Ovary (tissue), 9 donors: Measurements from ENCODE around the gene RTP5. TPM values are rescaled to one million over a fixed set of nuclear protein-coding genes. Genes with fewer than 3 reads are reported as not detected.

ENCODE experiments used
- DNase-seq, 5 donors: peaks; one replicate each; pipeline ENCODE4 v3.0.0-alpha.2; 2019 to 2020
- H3K27ac ChIP-seq, 2 donors: fragments of 200-600 bp; one replicate each; pipeline versions ENCODE4 v1.5.1 to v1.8.0; 2019 to 2022
- H3K27me3 ChIP-seq: fragments of 200-600 bp; one replicate; pipeline ENCODE4 v1.8.0; 2022
- H3K36me3 ChIP-seq: fragments of 200-600 bp; sonication (generic); one replicate; pipeline ENCODE4 v1.5.1; 2019
- H3K4me1 ChIP-seq: one replicate; pipeline ENCODE4 v1.8.1; 2013; ENCODE audit warnings: mild to moderate bottlenecking, moderate library complexity; ENCODE audit not compliant: insufficient read depth
- H3K4me3 ChIP-seq: fragments of 200-600 bp; sonication (generic); one replicate; pipeline ENCODE4 v1.5.1; 2017
- H3K9me3 ChIP-seq, 2 donors: fragments of 200-600 bp in 1 of 2; sonication (generic) in 1 of 2; one replicate each; pipeline versions ENCODE4 v1.5.1 to v1.8.1; 2013 to 2019; ENCODE audit warnings: mild to moderate bottlenecking in 1 of 2, moderate library complexity in 1 of 2
- EP300 ChIP-seq: sonication (generic); formaldehyde crosslinking; IDR thresholded peaks from one replicate; pipeline ENCODE4 v1.6.1; 2017; ENCODE audit warnings: antibody characterized with exemption
- POLR2A ChIP-seq: fragments of 450-650 bp; IDR thresholded peaks from one replicate; pipeline ENCODE4 v1.6.1; 2017; ENCODE audit warnings: antibody characterized with exemption, mild to moderate bottlenecking, moderate library complexity
- WGBS, 3 donors: extraction: QIAGEN DNeasy Blood & Tissue Kit in 1 of 3; methylation state at CpG; one replicate each; pipeline versions ENCODE4 v1.1.5 to v1.1.7; 2013 to 2017; 5-methylcytosine and 5-hydroxymethylcytosine counted together
- intact Hi-C, 4 donors: fragments of 100-400 bp; cut with DNase I; formaldehyde crosslinking; loops; one replicate each; pipeline versions ENCODE4 v1.11.0 to v1.15.1; 2022 to 2023
- polyA plus RNA-seq, 2 donors: library from polyadenylated mRNA; stranded (reverse); fragments of 200-250 nt in 1 of 2; fragments of 350-450 nt in 1 of 2; fragmentation: Illumina TruSeq in 1 of 2; extraction: RNeasy Lipid Tissue Mini Kit (QIAGEN cat#74804) in 1 of 2; gene quantifications; one replicate each; pipeline ENCODE4 v1.2.3, GENCODE V29; 2013 to 2014
- total RNA-seq, 7 donors: library from RNA; depleted of rRNA in 2 of 7; stranded (reverse); fragments of >200 nt in 2 of 7; fragmentation: NEBNext Ultra II Directional in 3 of 7; extraction: Animal tissue kit (Norgen Biotek cat#: 25700) in 3 of 7; gene quantifications; one replicate each; pipeline versions ENCODE4 v1.1.0 to v1.2.4, GENCODE V29; 2016 to 2023
- TF ChIP-seq, protein P1 (sequence below), 3 donors: fragments of 450-650 bp in 2 of 3; fragments of 200-600 bp in 1 of 3; IDR thresholded peaks; one replicate each; pipeline versions ENCODE4 v1.5.1 to v1.8.0; 2016 to 2022; ENCODE audit warnings: antibody characterized with exemption in 3 of 3, mild to moderate bottlenecking in 1 of 3
- donor health status: DM: no; HTN: no; CAD: no; lungs with moderate emphysema.
- donor health status: DM: no; HTN: no; CAD: no.
- donor health status: Bipolar disorder and iron deficiency.
- donor health status: DM: yes; HTN: yes; CAD: no.
- donor health status: DM: no; HTN: no; CAD: no.
- donor health status: DM: yes; HTN: yes; CAD: no.

The RTP5 gene
- total and polyA plus RNA-seq, 9 donors = 0.10 TPM; not detected in 8

DNA sequence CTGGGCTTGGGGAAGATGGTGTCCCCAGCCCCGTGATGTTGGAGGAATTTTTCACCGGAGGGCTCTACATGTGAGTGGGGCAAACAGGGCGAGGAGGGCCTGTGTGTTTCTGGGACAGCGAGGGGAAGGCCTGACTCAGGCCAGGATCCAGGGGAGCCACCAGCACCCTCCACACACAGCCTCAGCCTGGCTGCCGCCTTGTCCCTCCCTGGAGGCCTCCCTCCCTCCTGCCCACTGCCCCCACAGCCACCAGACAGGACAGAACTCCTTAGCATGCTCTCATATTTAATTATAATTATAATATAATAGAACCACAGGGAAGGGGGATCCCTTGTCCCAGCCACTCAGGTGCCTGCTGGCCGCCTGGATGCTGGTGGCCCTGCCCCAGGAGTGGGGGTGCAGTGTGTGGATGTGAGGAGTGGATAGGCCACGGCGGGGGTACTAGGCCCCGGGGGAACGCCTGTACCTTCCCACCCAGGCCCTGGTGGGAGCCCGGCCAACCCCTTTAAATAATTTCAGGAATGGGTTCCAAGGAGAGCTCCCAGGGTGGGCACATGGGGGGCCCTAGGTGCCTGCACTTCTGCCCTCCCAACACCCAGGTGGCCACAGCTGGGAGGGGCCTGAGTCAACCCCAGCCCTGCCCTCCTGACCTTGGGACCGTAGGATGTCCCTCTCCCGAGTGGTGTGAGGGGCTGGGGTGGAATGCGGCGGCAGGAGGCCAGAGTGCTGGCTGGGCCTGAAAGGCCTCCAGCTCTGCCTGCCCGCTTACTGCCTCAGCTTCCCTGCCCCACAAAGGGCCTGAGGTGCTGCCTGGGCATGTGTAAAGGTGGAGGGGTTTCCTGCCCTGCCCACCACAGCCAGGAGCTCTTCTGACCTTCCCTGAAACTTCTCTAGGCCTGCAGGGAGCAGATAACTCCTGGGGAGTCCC lies 19.6 kb upstream of the RTP5 start:
- 84 to 88% (median 85%) methylated on average over 16 of the region's 16 CpGs for WGBS, 3 donors
- Histone ChIP-seq H3K9me3 (no peaks in the 10 kb centered on the region), H3K36me3 (no peaks in the 10 kb centered on the region)

DNA sequence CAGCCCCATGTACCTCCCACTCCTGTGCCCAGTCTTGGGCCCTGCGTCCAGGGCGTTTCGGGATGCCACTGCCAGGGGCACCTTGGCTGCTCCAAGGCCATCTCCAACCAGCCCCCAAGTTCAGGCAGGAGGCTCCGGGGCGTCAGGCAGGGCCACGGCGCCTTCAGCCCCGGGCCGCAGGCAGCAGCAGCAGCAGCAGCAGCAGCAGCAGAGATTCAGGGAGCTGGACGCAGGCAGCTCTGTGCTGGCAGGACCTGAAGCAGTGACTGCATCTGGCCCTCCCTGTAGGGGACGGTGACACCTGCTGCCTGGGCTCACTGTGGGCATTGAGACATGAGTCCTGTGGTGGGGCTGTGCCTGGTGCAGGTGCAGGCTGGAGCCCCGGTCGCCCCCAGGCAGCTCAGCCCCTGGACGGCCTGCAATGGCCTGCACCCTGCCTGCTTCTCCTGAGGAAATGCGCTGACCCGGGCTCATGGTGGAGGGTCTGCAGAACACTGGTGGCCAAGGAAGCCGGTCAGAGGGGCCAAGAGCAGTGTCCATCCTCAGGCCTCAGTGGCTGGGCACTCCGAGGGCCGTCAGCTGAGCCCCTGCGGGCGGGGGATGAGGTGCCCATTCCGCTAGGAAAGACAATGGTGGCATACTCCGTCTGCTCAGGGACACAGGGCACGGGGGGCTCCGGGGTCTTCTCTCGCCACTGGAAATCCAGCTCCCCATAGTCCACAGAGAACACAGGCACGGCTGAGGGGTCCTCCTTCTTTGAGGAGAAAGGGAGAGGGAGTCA lies 18.8 kb upstream of the RTP5 start:
- intact Hi-C loops = no loop called here
- no peaks in the 10 kb centered on the region for H3K4me1 ChIP-seq
- H3K27me3 ChIP-seq = no peaks in the 10 kb centered on the region
- WGBS, 3 donors = 90 to 92% (median 91%) methylated on average over 23 to 27 of the region's 27 CpGs
- DNase-seq = no peak
- no peak for TF ChIP-seq POLR2A
- TF ChIP-seq EP300 = no peak
- TF ChIP-seq, protein P1, sequence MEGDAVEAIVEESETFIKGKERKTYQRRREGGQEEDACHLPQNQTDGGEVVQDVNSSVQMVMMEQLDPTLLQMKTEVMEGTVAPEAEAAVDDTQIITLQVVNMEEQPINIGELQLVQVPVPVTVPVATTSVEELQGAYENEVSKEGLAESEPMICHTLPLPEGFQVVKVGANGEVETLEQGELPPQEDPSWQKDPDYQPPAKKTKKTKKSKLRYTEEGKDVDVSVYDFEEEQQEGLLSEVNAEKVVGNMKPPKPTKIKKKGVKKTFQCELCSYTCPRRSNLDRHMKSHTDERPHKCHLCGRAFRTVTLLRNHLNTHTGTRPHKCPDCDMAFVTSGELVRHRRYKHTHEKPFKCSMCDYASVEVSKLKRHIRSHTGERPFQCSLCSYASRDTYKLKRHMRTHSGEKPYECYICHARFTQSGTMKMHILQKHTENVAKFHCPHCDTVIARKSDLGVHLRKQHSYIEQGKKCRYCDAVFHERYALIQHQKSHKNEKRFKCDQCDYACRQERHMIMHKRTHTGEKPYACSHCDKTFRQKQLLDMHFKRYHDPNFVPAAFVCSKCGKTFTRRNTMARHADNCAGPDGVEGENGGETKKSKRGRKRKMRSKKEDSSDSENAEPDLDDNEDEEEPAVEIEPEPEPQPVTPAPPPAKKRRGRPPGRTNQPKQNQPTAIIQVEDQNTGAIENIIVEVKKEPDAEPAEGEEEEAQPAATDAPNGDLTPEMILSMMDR (IDR thresholded peaks at IDR 0.05) = no peak
- H3K36me3 ChIP-seq = no peaks in the 10 kb centered on the region
- no peak overlapping the region for H3K27ac ChIP-seq
- no peaks in the 10 kb centered on the region for H3K9me3 ChIP-seq
- H3K4me3 ChIP-seq = no peak overlapping the region

More for the DNA sequence above, 19.6 kb upstream of the RTP5 start:
- DNase-seq = no peak
- TF ChIP-seq POLR2A (no peak), EP300 (no peak)
- TF ChIP-seq, protein P1 (IDR thresholded peaks at IDR 0.05) = no peak
- H3K4me1 ChIP-seq = no peaks in the 10 kb centered on the region
- intact Hi-C loops = no loop called here
- no peaks in the 10 kb centered on the region for H3K27me3 ChIP-seq
- H3K27ac ChIP-seq = no peak overlapping the region
- no peak overlapping the region for H3K4me3 ChIP-seq

DNA sequence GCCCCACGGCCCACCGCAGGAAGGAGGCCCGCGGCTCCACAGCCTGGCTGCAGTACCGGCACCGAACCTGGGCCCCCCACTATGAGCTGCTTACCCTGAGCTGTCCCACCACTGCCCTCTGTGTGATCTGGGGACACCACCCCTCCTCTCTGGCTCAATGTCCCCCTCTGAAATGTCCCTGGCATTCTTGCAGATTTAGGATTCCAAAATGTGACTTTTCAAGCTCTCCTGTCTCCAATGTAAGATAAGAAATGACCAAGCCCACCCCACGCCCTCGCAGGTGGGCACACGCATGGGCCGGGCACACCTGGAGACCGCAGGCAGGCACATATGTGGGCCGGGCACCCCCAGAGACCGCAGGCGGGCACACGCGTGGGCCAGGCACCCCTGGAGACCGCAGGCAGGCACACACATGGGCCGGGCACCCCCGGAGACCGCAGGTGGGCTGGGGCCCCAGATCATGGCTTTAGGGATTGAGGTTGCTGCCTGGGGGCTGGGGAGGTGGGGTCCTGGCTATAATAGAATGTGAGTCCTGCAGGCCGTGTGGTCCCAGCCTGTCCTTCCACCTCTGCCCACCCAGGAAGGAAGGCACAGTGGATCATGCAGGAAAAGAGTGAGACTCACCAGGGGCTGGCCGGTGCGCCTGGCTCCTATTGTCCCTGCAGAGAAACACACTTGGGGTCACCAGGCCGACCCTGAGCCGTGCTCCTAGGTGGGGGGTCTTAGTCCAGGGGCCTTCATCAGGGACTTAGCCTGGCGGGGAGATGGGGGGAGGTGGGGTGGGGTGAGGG lies 18.0 kb upstream of the RTP5 start:
- DNase-seq = no peak
- H3K27me3 ChIP-seq = no peaks in the 10 kb centered on the region
- no peak overlapping the region for H3K4me3 ChIP-seq
- no peaks in the 10 kb centered on the region for H3K9me3 ChIP-seq
- H3K4me1 ChIP-seq = no peaks in the 10 kb centered on the region
- no peak overlapping the region for H3K27ac ChIP-seq
- TF ChIP-seq EP300 = no peak
- no peak for TF ChIP-seq POLR2A
- TF ChIP-seq, protein P1 (IDR thresholded peaks at IDR 0.05) = no peak
- WGBS, 3 donors = 89 to 92% (median 90%) methylated on average over 24 to 26 of the region's 26 CpGs
- H3K36me3 ChIP-seq = no peaks in the 10 kb centered on the region
- intact Hi-C loops = no loop called here
